ENCODE data around the gene KRT77. TPM values are rescaled to one million over a fixed set of nuclear protein-coding genes. Genes with fewer than 3 reads are reported as not detected.

The KRT77 gene
- total and polyA plus RNA-seq, 2 experiments from 2014 or later, result not detected

GRCh38 chr12:52683575-52684300 lies 19.6 kb downstream of the KRT77 start:
- H3K36me3 ChIP-seq (ENCODE audit: low read depth), result no peaks in the 10 kb centered on the region
- H3K4me1 ChIP-seq (ENCODE audit: insufficient read depth), result no peaks in the 10 kb centered on the region
- no peaks in the 10 kb centered on the region for H3F3A ChIP-seq (ENCODE audit: insufficient read depth)
- H3K27ac ChIP-seq, result no peak overlapping the region
- no peak for DNase-seq
- no peak overlapping the region for H2AFZ ChIP-seq
- no peaks in the 10 kb centered on the region for H3K9me2 ChIP-seq (ENCODE audit: insufficient read depth)
- H3K4me3 ChIP-seq, result no peak overlapping the region
- no peak overlapping the region for H3K4me2 ChIP-seq (ENCODE audit: unreplicated experiment)
- WGBS, 2 experiments (ENCODE audit: low coverage in 1 of 2, low lambda C conversion rate in 2 of 2, missing lambda C conversion rate in 2 of 2), result 53 to 56% methylated on average over 12 of the region's 12 CpGs
- no peak overlapping the region for H3K9ac ChIP-seq
- TF ChIP-seq EZH2 (IDR thresholded peaks at IDR 0.05; ENCODE audit: insufficient read depth, poor library complexity, severe bottlenecking) (no peak), EZH2phosphoT487 (IDR thresholded peaks at IDR 0.05; ENCODE audit: insufficient read depth, low read depth) (no peak)
- no peaks in the 10 kb centered on the region for H4K20me1 ChIP-seq (ENCODE audit: insufficient read depth)
- in situ Hi-C loops (cut with MboI), result no loop called here
- H3K79me2 ChIP-seq (ENCODE audit: insufficient read depth), result no peaks in the 10 kb centered on the region
- peaks cover 69% of the 10 kb centered on the region for H3K27me3 ChIP-seq (replicated peaks; ENCODE audit: insufficient read depth)
- no peaks in the 10 kb centered on the region for H3K9me3 ChIP-seq (ENCODE audit: low read depth)

- no peaks in the 10 kb centered on the region for H3K79me2 ChIP-seq (ENCODE audit: insufficient read depth)
- no peaks in the 10 kb centered on the region for H3F3A ChIP-seq (ENCODE audit: insufficient read depth)
- no peaks in the 10 kb centered on the region for H3K4me1 ChIP-seq (ENCODE audit: insufficient read depth)
- H3K4me2 ChIP-seq (ENCODE audit: unreplicated experiment), result no peak overlapping the region
- H3K9ac ChIP-seq, result no peak overlapping the region
- 4 to 9% methylated on average over 4 of the region's 4 CpGs for WGBS, 2 experiments (ENCODE audit: low coverage in 1 of 2, low lambda C conversion rate in 2 of 2, missing lambda C conversion rate in 2 of 2)
- H3K27me3 ChIP-seq (replicated peaks; ENCODE audit: insufficient read depth), result peaks cover 66% of the 10 kb centered on the region
- no peak overlapping the region for H3K4me3 ChIP-seq
- H3K9me3 ChIP-seq (ENCODE audit: low read depth), result no peaks in the 10 kb centered on the region
- no peak overlapping the region for H2AFZ ChIP-seq
- H4K20me1 ChIP-seq (ENCODE audit: insufficient read depth), result no peaks in the 10 kb centered on the region
- no peak for DNase-seq
- in situ Hi-C loops (cut with MboI), result no loop called here
- no peaks in the 10 kb centered on the region for H3K36me3 ChIP-seq (ENCODE audit: low read depth)
- TF ChIP-seq EZH2 (IDR thresholded peaks at IDR 0.05; ENCODE audit: insufficient read depth, poor library complexity, severe bottlenecking), result no peak
- no peak for TF ChIP-seq EZH2phosphoT487 (IDR thresholded peaks at IDR 0.05; ENCODE audit: insufficient read depth, low read depth)
- H3K9me2 ChIP-seq (ENCODE audit: insufficient read depth), result no peaks in the 10 kb centered on the region
- H3K27ac ChIP-seq, result no peak overlapping the region
Measured at GRCh38 chr12:52682938-52683574, 20.3 kb downstream of the KRT77 start.

GRCh38 chr12:52682381-52682660 lies 21.0 kb downstream of the KRT77 start:
- WGBS, 2 experiments (ENCODE audit: low coverage in 1 of 2, low lambda C conversion rate in 2 of 2, missing lambda C conversion rate in 2 of 2), result 1 to 2% methylated on average over 2 of the region's 2 CpGs
- Histone ChIP-seq H3K4me3 (no peak overlapping the region), H3K4me1 (ENCODE audit: insufficient read depth) (no peaks in the 10 kb centered on the region), H3K4me2 (ENCODE audit: unreplicated experiment) (no peak overlapping the region), H3F3A (ENCODE audit: insufficient read depth) (no peaks in the 10 kb centered on the region), H3K27ac (no peak overlapping the region), H3K27me3 (replicated peaks; ENCODE audit: insufficient read depth) (peaks cover 63% of the 10 kb centered on the region), H3K36me3 (ENCODE audit: low read depth) (no peaks in the 10 kb centered on the region), H3K9me2 (ENCODE audit: insufficient read depth) (no peaks in the 10 kb centered on the region), H2AFZ (no peak overlapping the region), H3K9ac (no peak overlapping the region), H4K20me1 (ENCODE audit: insufficient read depth) (no peaks in the 10 kb centered on the region), H3K9me3 (ENCODE audit: low read depth) (no peaks in the 10 kb centered on the region), H3K79me2 (ENCODE audit: insufficient read depth) (no peaks in the 10 kb centered on the region)
- in situ Hi-C loops (cut with MboI), result no loop called here
- TF ChIP-seq EZH2phosphoT487 (IDR thresholded peaks at IDR 0.05; ENCODE audit: insufficient read depth, low read depth) (no peak), EZH2 (IDR thresholded peaks at IDR 0.05; ENCODE audit: insufficient read depth, poor library complexity, severe bottlenecking) (no peak)
- no peak for DNase-seq

GRCh38 chr12:52681526-52682380 lies 21.6 kb downstream of the KRT77 start:
- TF ChIP-seq EZH2phosphoT487 (IDR thresholded peaks at IDR 0.05; ENCODE audit: insufficient read depth, low read depth) (no peak), EZH2 (IDR thresholded peaks at IDR 0.05; ENCODE audit: insufficient read depth, poor library complexity, severe bottlenecking) (no peak)
- no peaks in the 10 kb centered on the region for H3K36me3 ChIP-seq (ENCODE audit: low read depth)
- no peaks in the 10 kb centered on the region for H3K79me2 ChIP-seq (ENCODE audit: insufficient read depth)
- no peaks in the 10 kb centered on the region for H3K4me1 ChIP-seq (ENCODE audit: insufficient read depth)
- no peak overlapping the region for H3K27ac ChIP-seq
- no peak overlapping the region for H3K4me2 ChIP-seq (ENCODE audit: unreplicated experiment)
- no peak overlapping the region for H3K4me3 ChIP-seq
- H2AFZ ChIP-seq, result no peak overlapping the region
- H4K20me1 ChIP-seq (ENCODE audit: insufficient read depth), result no peaks in the 10 kb centered on the region
- DNase-seq, result no peak
- H3K9me3 ChIP-seq (ENCODE audit: low read depth), result no peaks in the 10 kb centered on the region
- WGBS, 2 experiments (ENCODE audit: low coverage in 1 of 2, low lambda C conversion rate in 2 of 2, missing lambda C conversion rate in 2 of 2), result 44% methylated on average over 12 of the region's 12 CpGs
- no peaks in the 10 kb centered on the region for H3F3A ChIP-seq (ENCODE audit: insufficient read depth)
- no peak overlapping the region for H3K9ac ChIP-seq
- in situ Hi-C loops (cut with MboI), result no loop called here
- no peaks in the 10 kb centered on the region for H3K9me2 ChIP-seq (ENCODE audit: insufficient read depth)
- peaks cover 63% of the 10 kb centered on the region for H3K27me3 ChIP-seq (replicated peaks; ENCODE audit: insufficient read depth)
